Endothelial cell (in vitro differentiated cells): ENCODE measurements around the gene PRICKLE4. TPM values are rescaled to one million over a fixed set of nuclear protein-coding genes. Genes with fewer than 3 reads are reported as not detected.

Experiments
- DNase-seq: peaks from one replicate; pipeline ENCODE4 v3.0.0; 2021; ENCODE audit warnings: low spot score
- H3K27ac Mint-ChIP-seq: one replicate; pipeline ENCODE4 v1.8.0; 2021; ENCODE audit warnings: mixed read lengths, inconsistent platforms; ENCODE audit not compliant: unreplicated experiment
- H3K27me3 Mint-ChIP-seq: one replicate; pipeline ENCODE4 v1.8.0; 2021; ENCODE audit warnings: mild to moderate bottlenecking, moderate library complexity, mixed read lengths, inconsistent platforms; ENCODE audit not compliant: unreplicated experiment
- H3K36me3 Mint-ChIP-seq: one replicate; pipeline ENCODE4 v1.8.0; 2021; ENCODE audit warnings: mild to moderate bottlenecking, low read depth, mixed read lengths, inconsistent platforms; ENCODE audit not compliant: unreplicated experiment
- H3K4me1 Mint-ChIP-seq: one replicate; pipeline ENCODE4 v1.8.0; 2021; ENCODE audit warnings: mild to moderate bottlenecking, mixed read lengths, inconsistent platforms; ENCODE audit not compliant: unreplicated experiment
- H3K4me3 Mint-ChIP-seq: one replicate; pipeline ENCODE4 v1.8.0; 2021; ENCODE audit warnings: mild to moderate bottlenecking, mixed read lengths, inconsistent platforms; ENCODE audit not compliant: unreplicated experiment
- H3K9me3 Mint-ChIP-seq: one replicate; pipeline ENCODE4 v1.8.0; 2021; ENCODE audit warnings: mixed read lengths, inconsistent platforms; ENCODE audit not compliant: unreplicated experiment
- CTCF ChIP-seq: fragments of 200-600 bp; sonication (generic); IDR thresholded peaks from one replicate; pipeline ENCODE4 v1.5.0; 2021; ENCODE audit warnings: antibody characterized with exemption; ENCODE audit not compliant: unreplicated experiment
- total RNA-seq: library from RNA; stranded (reverse); fragmentation: NEBNext Ultra II Directional; extraction: Animal tissue kit (Norgen Biotek cat#: 25700); gene quantifications from one replicate; pipeline ENCODE4 v1.2.1, GENCODE V29; 2021; ENCODE audit not compliant: unreplicated experiment

PRICKLE4 gene
- total RNA-seq, 1 donor from 2014 or later: 20.7 TPM

- Mint-ChIP-seq H3K27ac (no peak overlapping the region), H3K36me3 (no peaks in the 10 kb centered on the region)
Observed at GRCh38 chr6:41821266-41821665, 40.7 kb downstream of the PRICKLE4 start.

GRCh38 chr6:41822021-41822420 is 41.4 kb downstream of the PRICKLE4 start:
- H3K4me3 Mint-ChIP-seq: no peak overlapping the region
- peaks cover 4% of the 10 kb centered on the region for H3K4me1 Mint-ChIP-seq
- DNase-seq: no peak
- no peak overlapping the region for H3K27ac Mint-ChIP-seq
- H3K9me3 Mint-ChIP-seq: no peaks in the 10 kb centered on the region
- no peaks in the 10 kb centered on the region for H3K27me3 Mint-ChIP-seq
- TF ChIP-seq CTCF: no peak
- H3K36me3 Mint-ChIP-seq: no peaks in the 10 kb centered on the region

More at GRCh38 chr6:41821266-41821665, 40.7 kb downstream of the PRICKLE4 start:
- H3K9me3 Mint-ChIP-seq: no peaks in the 10 kb centered on the region
- no peak overlapping the region for H3K4me3 Mint-ChIP-seq
- DNase-seq: no peak
- H3K4me1 Mint-ChIP-seq: peaks cover 4% of the 10 kb centered on the region
- H3K27me3 Mint-ChIP-seq: no peaks in the 10 kb centered on the region
- TF ChIP-seq CTCF: no peak

GRCh38 chr6:41823178-41823577 is 42.6 kb downstream of the PRICKLE4 start:
- no peak for DNase-seq
- no peak for TF ChIP-seq CTCF
- Mint-ChIP-seq H3K4me3 (no peak overlapping the region), H3K27ac (no peak overlapping the region), H3K36me3 (no peaks in the 10 kb centered on the region), H3K9me3 (no peaks in the 10 kb centered on the region), H3K27me3 (no peaks in the 10 kb centered on the region), H3K4me1 (peaks cover 4% of the 10 kb centered on the region)

GRCh38 chr6:41824571-41825569 is 44.3 kb downstream of the PRICKLE4 start:
- Mint-ChIP-seq H3K9me3 (no peaks in the 10 kb centered on the region), H3K4me1 (peaks cover 4% of the 10 kb centered on the region), H3K27me3 (no peaks in the 10 kb centered on the region), H3K4me3 (no peak overlapping the region), H3K36me3 (no peaks in the 10 kb centered on the region), H3K27ac (no peak overlapping the region)
- no peak for TF ChIP-seq CTCF
- no peak for DNase-seq
